Measurements from ENCODE around the gene PROCA1.
"Not testable (repeated sequence)": the region's sequence is repeated elsewhere in the genome, so short reads cannot be mapped to it uniquely, and the experiment has no call there.

PROCA1 gene

DNA sequence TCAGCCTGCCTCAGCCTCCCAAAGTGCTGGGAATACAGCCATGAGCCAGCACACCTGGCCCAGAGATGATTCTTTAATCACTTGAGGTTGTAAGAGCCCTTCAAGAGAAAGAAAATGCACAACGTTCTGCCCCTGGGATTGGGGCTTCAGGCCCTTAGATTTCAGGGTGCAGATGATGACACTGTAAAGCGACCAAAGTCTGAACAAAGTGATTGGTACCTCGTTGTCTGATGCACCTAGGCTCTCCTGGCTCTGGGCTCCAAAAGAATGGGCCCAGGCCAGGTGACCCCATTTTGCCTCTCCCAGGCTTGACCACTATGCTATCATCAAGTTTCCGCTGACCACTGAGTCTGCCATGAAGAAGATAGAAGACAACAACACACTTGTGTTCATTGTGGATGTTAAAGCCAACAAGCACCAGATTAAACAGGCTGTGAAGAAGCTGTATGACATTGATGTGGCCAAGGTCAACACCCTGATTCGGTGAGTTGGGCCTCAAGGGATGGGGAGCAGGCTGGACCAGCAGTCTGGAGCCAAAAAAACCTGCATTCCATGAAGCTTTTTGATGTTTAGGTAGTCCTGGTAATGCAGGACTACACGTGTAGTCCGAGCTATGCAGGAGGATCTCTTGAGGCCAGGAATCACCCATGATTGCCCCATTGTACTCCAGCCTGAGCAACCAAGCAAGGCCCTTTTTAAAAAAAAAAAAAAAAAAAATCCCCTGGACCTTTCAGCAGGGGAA is 10.9 kb upstream of the PROCA1 start:
- TF ChIP-seq CTCF (IDR thresholded peaks at IDR 0.05; ENCODE audit: insufficient read depth, low read length, poor library complexity, severe bottlenecking) (no peak), EZH2phosphoT487 (conservative IDR thresholded peaks at IDR 0.05; ENCODE audit: low read length) (no peak)
- peaks cover 59% of the 10 kb centered on the region for H3F3A ChIP-seq (ENCODE audit: insufficient read depth)
- peak overlapping the region; percentile 100 for H3K27ac ChIP-seq (ENCODE audit: low read depth, low read length)
- H3K36me3 ChIP-seq (ENCODE audit: low read length): peaks cover 23% of the 10 kb centered on the region
- H3K4me2 ChIP-seq (ENCODE audit: low read depth, low read length, poor library complexity, severe bottlenecking): peak overlapping the region; percentile 97
- H3K27me3 ChIP-seq (ENCODE audit: low read length): no peaks in the 10 kb centered on the region
- peak overlapping the region; percentile 96 for H3K9ac ChIP-seq (ENCODE audit: low read length)
- no peaks in the 10 kb centered on the region for H3K9me3 ChIP-seq (ENCODE audit: insufficient read depth, low read length)
- H2AFZ ChIP-seq (ENCODE audit: low read depth, low read length, severe bottlenecking): no peak overlapping the region
- H4K20me1 ChIP-seq (ENCODE audit: low read depth, low read length): 0 out of 2 replicates have a peak, but pooled peaks cover 4% of the 10 kb centered on the region
- no peaks in the 10 kb centered on the region for H3K9me2 ChIP-seq (replicated peaks; ENCODE audit: insufficient read depth, low read length)
- peaks cover 42% of the 10 kb centered on the region for H3K79me2 ChIP-seq (ENCODE audit: insufficient read depth, low read length)
- H3K4me3 ChIP-seq (ENCODE audit: insufficient read depth, low read length, poor library complexity, severe bottlenecking): peak overlapping the region; percentile 77

DNA sequence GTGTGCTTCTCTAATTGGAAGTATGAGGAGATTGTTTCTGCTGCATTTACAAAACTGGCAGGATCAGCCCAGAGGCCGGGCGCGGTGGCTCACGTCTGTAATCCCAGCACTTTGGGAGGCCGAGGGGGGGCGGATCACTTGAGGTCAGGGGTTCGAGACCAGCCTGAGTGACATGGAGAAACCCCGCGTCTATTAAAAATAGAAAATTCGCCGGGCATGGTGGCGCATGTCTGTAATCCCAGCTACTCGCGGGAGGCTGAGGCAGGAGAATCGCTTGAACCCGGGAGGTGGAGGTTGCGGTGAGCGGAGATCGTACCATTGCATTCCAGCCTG is 9.3 kb upstream of the PROCA1 start:
- not testable (repeated sequence) for H3K9me3 ChIP-seq (ENCODE audit: insufficient read depth, low read length); H4K20me1 ChIP-seq (ENCODE audit: low read depth, low read length); H3K9me2 ChIP-seq (replicated peaks; ENCODE audit: insufficient read depth, low read length); H3K27me3 ChIP-seq (ENCODE audit: low read length); H2AFZ ChIP-seq (ENCODE audit: low read depth, low read length, severe bottlenecking)
- H3K9ac ChIP-seq (ENCODE audit: low read length): peak overlapping the region; percentile 96
- H3F3A ChIP-seq (ENCODE audit: insufficient read depth): peaks cover 55% of the 10 kb centered on the region
- H3K79me2 ChIP-seq (ENCODE audit: insufficient read depth, low read length): peaks cover 42% of the 10 kb centered on the region
- peak overlapping the region; percentile 97 for H3K4me2 ChIP-seq (ENCODE audit: low read depth, low read length, poor library complexity, severe bottlenecking)
- peak overlapping the region; percentile 77 for H3K4me3 ChIP-seq (ENCODE audit: insufficient read depth, low read length, poor library complexity, severe bottlenecking)
- H3K27ac ChIP-seq (ENCODE audit: low read depth, low read length): peak overlapping the region; percentile 100
- H3K36me3 ChIP-seq (ENCODE audit: low read length): peaks cover 23% of the 10 kb centered on the region

DNA sequence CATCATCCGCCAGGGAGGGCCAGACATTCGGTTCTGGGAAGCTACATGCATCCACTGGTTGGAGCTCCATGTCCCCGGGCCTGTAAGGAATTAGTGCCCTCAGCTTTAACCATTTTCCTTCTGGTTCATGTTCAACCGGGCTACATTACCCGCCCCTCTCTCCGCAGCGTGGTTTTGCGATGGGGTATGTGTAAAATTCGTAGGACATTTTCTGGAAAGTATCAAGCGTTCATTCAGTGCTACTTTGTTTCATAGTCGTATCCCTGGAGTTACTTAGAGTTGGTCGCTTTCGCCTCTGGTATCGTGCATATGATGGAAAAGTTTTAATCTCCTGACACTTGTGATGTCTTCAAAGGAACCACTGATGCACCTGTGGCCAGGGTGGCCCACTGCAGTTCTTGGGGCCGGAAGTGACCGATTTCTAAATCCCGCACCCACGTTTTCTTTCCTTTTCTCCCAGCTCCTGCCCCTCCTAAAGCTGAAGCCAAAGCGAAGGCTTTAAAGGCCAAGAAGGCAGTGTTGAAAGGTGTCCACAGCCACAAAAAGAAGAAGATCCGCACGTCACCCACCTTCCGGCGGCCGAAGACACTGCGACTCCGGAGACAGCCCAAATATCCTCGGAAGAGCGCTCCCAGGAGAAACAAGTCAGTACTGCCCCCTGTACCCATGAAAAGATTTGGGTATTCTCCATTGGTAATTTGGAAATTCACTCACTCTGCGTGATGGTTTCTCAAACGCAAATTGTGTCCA is 8.7 kb upstream of the PROCA1 start:
- Histone ChIP-seq H2AFZ (ENCODE audit: low read depth, low read length, severe bottlenecking) (no peak overlapping the region), H3K4me3 (ENCODE audit: insufficient read depth, low read length, poor library complexity, severe bottlenecking) (peak overlapping the region; percentile 77), H3K79me2 (ENCODE audit: insufficient read depth, low read length) (peaks cover 39% of the 10 kb centered on the region), H3K4me2 (ENCODE audit: low read depth, low read length, poor library complexity, severe bottlenecking) (peak overlapping the region; percentile 97), H3F3A (ENCODE audit: insufficient read depth) (peaks cover 53% of the 10 kb centered on the region), H3K27ac (ENCODE audit: low read depth, low read length) (peak overlapping the region; percentile 100), H3K9me2 (replicated peaks; ENCODE audit: insufficient read depth, low read length) (no peaks in the 10 kb centered on the region), H3K36me3 (ENCODE audit: low read length) (peaks cover 23% of the 10 kb centered on the region), H3K27me3 (ENCODE audit: low read length) (no peaks in the 10 kb centered on the region), H3K9me3 (ENCODE audit: insufficient read depth, low read length) (no peaks in the 10 kb centered on the region), H3K9ac (ENCODE audit: low read length) (peak overlapping the region; percentile 96), H4K20me1 (ENCODE audit: low read depth, low read length) (0 out of 2 replicates have a peak, but pooled peaks cover 4% of the 10 kb centered on the region)
- TF ChIP-seq EZH2phosphoT487 (conservative IDR thresholded peaks at IDR 0.05; ENCODE audit: low read length): no peak
- no peak for TF ChIP-seq CTCF (IDR thresholded peaks at IDR 0.05; ENCODE audit: insufficient read depth, low read length, poor library complexity, severe bottlenecking)

DNA sequence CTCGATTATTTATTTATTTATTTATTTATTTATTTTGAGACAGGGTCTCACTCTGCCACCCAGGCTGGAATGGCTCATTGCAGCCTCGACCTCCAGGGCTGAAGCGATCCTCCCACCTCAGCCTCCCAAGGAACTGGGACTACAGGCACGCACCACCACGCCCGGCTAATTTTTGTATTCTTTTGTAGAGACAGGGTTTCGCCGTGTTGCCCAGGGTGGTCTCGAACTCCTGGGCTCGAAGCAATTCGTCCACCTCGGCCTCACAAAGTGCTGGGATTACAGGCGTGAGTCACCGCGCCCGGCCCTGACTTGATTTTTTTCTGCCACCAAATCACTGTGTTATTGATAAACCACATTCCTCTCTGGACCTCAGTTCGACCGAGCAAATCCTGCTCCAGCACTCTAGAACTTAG is 7.3 kb upstream of the PROCA1 start:
- H3K4me3 ChIP-seq (ENCODE audit: insufficient read depth, low read length, poor library complexity, severe bottlenecking): peak overlapping the region; percentile 77
- peak overlapping the region; percentile 97 for H3K4me2 ChIP-seq (ENCODE audit: low read depth, low read length, poor library complexity, severe bottlenecking)
- peak overlapping the region; percentile 69 for H2AFZ ChIP-seq (ENCODE audit: low read depth, low read length, severe bottlenecking)
- 0 out of 2 replicates have a peak, but pooled peaks cover 4% of the 10 kb centered on the region for H4K20me1 ChIP-seq (ENCODE audit: low read depth, low read length)
- H3K9ac ChIP-seq (ENCODE audit: low read length): peak overlapping the region; percentile 96
- TF ChIP-seq CTCF (IDR thresholded peaks at IDR 0.05; ENCODE audit: insufficient read depth, low read length, poor library complexity, severe bottlenecking) (no peak), EZH2phosphoT487 (conservative IDR thresholded peaks at IDR 0.05; ENCODE audit: low read length) (no peak)
- H3K79me2 ChIP-seq (ENCODE audit: insufficient read depth, low read length): peaks cover 34% of the 10 kb centered on the region
- peaks cover 23% of the 10 kb centered on the region for H3K36me3 ChIP-seq (ENCODE audit: low read length)
- H3K9me2 ChIP-seq (replicated peaks; ENCODE audit: insufficient read depth, low read length): no peaks in the 10 kb centered on the region
- H3F3A ChIP-seq (ENCODE audit: insufficient read depth): peaks cover 39% of the 10 kb centered on the region
- no peaks in the 10 kb centered on the region for H3K27me3 ChIP-seq (ENCODE audit: low read length)
- no peaks in the 10 kb centered on the region for H3K9me3 ChIP-seq (ENCODE audit: insufficient read depth, low read length)
- peak overlapping the region; percentile 100; the same call in 1 of the 2 replicates for H3K27ac ChIP-seq (ENCODE audit: low read depth, low read length)

Data from SU-DHL-6 (cell line).